ENCODE measurements around the gene TMEM50B. TPM values are rescaled to one million over a fixed set of nuclear protein-coding genes. Genes with fewer than 3 reads are reported as not detected.

The TMEM50B gene
- total RNA-seq, 1 experiment from 2014 or later, result 32.1 TPM

GRCh38 chr21:33441489-33442477 lies 38.0 kb downstream of the TMEM50B start:
- in situ Hi-C loops (cut with HindIII; ENCODE audit: low pct_unique_long_range_greater_than_20kb, low sequenced_read_pairs), result no loop called here
- DNase-seq (ENCODE audit: low read depth, low spot score), result peak; percentile 47

DNA sequence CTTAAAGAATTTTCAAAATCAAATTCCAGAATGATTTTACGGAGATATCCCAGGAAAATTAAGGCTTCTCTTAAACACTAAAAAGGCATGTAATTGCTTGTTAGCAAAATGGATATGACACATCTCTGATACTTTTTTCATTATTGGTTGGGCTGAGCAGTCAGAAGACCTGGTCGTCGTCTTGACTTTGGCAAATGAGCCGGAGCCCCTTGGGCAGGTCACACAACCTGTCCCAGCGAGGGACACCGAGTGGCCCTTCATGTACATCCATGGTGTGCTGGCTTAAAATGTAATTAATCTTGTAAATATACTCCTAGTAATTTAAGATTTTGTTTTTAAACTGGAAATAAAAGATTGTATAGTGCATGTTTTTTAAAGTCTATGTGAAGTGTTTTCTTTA lies 42.6 kb downstream of the TMEM50B start:
- no peak for DNase-seq (ENCODE audit: low read depth, low spot score)
- in situ Hi-C loops (cut with HindIII; ENCODE audit: low pct_unique_long_range_greater_than_20kb, low sequenced_read_pairs), result no loop called here

DNA sequence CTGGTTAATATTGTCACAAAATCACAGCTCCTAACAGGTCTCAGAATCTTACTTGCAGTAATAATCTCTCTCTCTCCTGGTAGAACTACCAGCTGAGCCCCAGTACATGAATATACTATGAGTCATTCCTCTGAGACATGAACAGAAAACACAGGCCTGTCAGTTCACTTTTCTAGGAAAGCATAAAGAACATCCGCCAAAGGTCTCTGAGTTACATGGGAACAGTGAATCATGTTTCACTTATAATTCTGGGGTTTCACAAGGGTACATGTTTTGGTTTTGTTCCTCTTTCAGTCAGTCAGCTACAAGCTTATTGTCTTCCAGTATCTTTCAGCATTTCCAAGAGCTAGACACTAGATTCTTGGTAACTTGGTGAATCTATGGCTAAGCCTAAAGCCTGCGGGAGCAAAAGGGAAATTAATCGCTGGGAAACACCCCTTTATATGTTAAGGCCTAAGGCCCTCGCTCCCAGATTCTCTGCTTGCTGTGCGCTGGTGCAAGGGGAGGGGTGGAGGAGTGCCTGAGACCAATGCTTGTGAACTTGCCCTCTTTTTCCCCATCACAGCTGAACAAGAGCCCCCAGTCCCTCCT lies 44.9 kb downstream of the TMEM50B start:
- in situ Hi-C loops (cut with HindIII; ENCODE audit: low pct_unique_long_range_greater_than_20kb, low sequenced_read_pairs), result no loop called here
- peak; percentile 73 for DNase-seq (ENCODE audit: low read depth, low spot score)

DNA sequence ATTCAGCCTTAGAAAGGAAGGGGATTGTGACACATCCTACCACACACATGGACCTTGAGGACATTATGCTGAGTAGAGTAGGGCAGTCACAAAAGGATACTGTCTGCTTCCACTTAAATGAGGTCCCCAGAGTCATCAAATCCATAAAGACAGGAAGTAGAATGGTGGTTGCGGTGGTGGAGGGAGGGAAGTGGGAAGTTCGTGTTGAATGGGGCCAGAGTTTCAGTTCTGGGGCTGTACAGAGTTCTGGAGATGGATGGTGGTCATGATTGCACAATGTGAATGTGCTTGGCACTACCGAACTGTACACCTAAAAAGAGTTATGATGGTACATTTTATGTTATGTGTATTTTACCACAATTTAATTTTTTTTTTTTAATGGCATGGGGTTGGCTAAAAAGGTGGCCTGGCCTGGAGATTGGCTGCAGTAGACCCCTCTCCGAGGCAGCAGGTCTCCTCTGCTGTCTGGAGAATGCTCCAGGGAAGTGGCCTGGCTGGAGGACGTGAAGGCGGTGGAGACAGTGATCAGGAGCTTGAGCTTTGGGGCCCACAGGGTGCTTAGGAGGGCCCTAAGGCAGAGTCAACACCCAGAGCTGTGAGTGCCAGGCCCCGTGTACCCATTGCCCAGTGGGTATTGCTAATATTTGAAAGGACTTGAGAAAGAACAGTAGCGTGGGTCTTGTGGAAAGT lies 46.2 kb downstream of the TMEM50B start:
- in situ Hi-C loops (cut with HindIII; ENCODE audit: low pct_unique_long_range_greater_than_20kb, low sequenced_read_pairs), result no loop called here
- peak; percentile 87 for DNase-seq (ENCODE audit: low read depth, low spot score)

GRCh38 chr21:33433001-33433400 lies 46.8 kb downstream of the TMEM50B start:
- in situ Hi-C loops (cut with HindIII; ENCODE audit: low pct_unique_long_range_greater_than_20kb, low sequenced_read_pairs), result no loop called here
- no peak for DNase-seq (ENCODE audit: low read depth, low spot score)

- DNase-seq (ENCODE audit: low read depth, low spot score), result no peak
- in situ Hi-C loops (cut with HindIII; ENCODE audit: low pct_unique_long_range_greater_than_20kb, low sequenced_read_pairs), result no loop called here
Observed at GRCh38 chr21:33432496-33432895, 47.3 kb downstream of the TMEM50B start.

DNA sequence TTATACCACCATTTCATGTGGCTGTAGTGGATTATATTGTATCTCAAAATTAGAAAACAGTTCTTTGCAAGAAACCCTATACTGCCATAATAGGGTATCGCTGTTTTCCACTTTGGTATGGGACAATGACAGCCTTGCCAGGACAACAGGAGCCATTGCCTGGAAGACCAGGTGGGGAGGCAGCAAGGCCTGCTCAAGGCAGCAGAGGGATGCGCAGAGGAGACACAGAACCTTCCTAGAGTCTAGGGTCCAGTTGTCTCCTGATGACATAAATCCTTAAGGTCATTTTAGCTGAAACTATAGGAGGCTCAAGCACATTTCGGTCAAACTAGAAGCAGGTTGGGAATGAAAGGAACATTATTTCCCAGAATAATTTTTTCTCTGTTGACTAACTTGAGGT lies 48.9 kb downstream of the TMEM50B start:
- DNase-seq (ENCODE audit: low read depth, low spot score), result no peak
- in situ Hi-C loops (cut with HindIII; ENCODE audit: low pct_unique_long_range_greater_than_20kb, low sequenced_read_pairs), result no loop called here

DNA sequence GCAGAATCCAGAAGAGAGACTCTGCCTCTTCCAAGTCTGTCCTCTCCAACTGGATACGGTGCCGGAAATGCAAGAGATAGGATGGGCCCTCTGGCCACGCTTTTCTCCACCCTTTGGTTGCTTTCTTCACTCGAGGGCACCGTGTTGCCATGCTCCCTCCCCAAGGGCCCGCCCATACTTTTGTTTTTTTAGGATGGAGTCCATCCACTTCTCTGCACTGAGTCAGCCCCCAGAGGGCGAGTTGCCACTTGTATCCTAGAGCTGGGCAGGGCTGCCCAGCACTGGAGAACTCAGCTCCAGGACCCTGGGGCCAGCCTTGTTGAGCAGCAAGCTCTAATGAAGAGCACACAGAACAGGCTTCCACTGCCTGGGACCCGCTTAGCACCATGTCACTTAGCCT lies 51.1 kb downstream of the TMEM50B start:
- in situ Hi-C loops (cut with HindIII; ENCODE audit: low pct_unique_long_range_greater_than_20kb, low sequenced_read_pairs), result no loop called here
- DNase-seq (ENCODE audit: low read depth, low spot score), result no peak

DNA sequence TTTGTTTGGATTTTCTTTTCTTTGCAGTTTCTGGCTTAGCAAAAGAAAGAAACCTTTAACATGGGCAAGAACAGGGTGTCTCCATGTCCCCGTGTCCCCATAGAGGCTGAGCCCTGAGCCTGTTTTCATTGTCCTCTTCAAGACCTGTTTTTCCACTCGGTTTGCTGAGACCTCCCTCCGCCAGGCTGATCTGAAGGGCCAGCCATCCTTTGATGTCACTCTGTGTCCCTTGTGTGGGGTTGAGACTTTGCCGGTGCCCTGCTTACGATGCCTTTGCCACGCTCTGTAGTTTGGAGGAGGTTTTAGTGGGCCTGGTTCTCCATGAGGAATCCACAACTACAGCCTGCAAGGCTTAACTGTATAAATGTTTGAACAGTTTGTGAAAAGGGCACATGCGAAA lies 52.7 kb downstream of the TMEM50B start:
- in situ Hi-C loops (cut with HindIII; ENCODE audit: low pct_unique_long_range_greater_than_20kb, low sequenced_read_pairs), result no loop called here
- DNase-seq (ENCODE audit: low read depth, low spot score), result no peak

DNA sequence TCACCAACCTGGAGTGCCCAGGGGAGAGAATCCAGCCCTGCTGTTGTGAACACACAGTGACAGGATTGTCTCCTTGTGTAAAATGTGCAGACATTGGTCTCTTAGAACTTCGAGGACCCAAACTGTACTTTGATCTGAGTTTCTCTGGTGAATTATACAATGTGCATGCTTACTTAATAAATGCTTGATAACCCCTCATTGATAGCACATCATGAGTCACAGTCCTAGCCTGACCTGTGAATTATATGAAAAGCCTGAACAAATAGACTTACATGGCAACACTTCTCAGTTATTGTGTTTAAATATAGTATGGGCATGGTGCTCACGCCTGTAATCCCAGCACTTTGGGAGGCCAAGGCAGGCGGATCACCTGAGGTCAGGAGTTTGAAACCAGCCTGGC lies 53.9 kb downstream of the TMEM50B start:
- DNase-seq (ENCODE audit: low read depth, low spot score), result no peak
- in situ Hi-C loops (cut with HindIII; ENCODE audit: low pct_unique_long_range_greater_than_20kb, low sequenced_read_pairs), result no loop called here

- in situ Hi-C loops (cut with HindIII; ENCODE audit: low pct_unique_long_range_greater_than_20kb, low sequenced_read_pairs), result no loop called here
Observed at GRCh38 chr21:33424214-33424613, 55.6 kb downstream of the TMEM50B start.

GRCh38 chr21:33421713-33422393 lies 57.9 kb downstream of the TMEM50B start:
- in situ Hi-C loops (cut with HindIII; ENCODE audit: low pct_unique_long_range_greater_than_20kb, low sequenced_read_pairs), result no loop called here
- DNase-seq (ENCODE audit: low read depth, low spot score), result no peak

More at GRCh38 chr21:33424214-33424613, 55.6 kb downstream of the TMEM50B start:
- DNase-seq (ENCODE audit: low read depth, low spot score), result no peak

- no peak for DNase-seq (ENCODE audit: low read depth, low spot score)
- in situ Hi-C loops (cut with HindIII; ENCODE audit: low pct_unique_long_range_greater_than_20kb, low sequenced_read_pairs), result no loop called here
Observed at GRCh38 chr21:33419538-33420123, 60.1 kb downstream of the TMEM50B start.

DNA sequence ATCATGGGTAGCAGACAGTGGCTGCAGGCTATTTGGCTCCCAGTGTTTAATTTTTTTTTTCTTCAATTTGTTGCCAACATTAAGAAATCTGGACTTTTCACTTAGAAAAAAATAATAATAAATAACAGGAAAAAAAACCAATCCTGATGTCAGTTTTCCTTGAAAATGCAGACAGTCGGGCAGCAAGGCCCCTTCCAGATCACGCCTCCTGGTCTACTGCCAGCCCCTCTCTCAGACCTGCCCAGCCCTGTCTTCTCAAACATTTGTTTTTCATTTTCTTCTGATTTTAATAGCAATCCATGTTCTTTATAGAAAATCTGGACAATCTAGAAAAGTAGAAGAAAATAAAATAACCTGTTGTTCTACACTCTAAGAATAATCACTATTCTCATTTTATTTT lies 61.1 kb downstream of the TMEM50B start:
- in situ Hi-C loops (cut with HindIII; ENCODE audit: low pct_unique_long_range_greater_than_20kb, low sequenced_read_pairs), result no loop called here
- no peak for DNase-seq (ENCODE audit: low read depth, low spot score)

- DNase-seq (ENCODE audit: low read depth, low spot score), result peak; percentile 54
- in situ Hi-C loops (cut with HindIII; ENCODE audit: low pct_unique_long_range_greater_than_20kb, low sequenced_read_pairs), result no loop called here
Observed at GRCh38 chr21:33414926-33415325, 64.8 kb downstream of the TMEM50B start.

DNA sequence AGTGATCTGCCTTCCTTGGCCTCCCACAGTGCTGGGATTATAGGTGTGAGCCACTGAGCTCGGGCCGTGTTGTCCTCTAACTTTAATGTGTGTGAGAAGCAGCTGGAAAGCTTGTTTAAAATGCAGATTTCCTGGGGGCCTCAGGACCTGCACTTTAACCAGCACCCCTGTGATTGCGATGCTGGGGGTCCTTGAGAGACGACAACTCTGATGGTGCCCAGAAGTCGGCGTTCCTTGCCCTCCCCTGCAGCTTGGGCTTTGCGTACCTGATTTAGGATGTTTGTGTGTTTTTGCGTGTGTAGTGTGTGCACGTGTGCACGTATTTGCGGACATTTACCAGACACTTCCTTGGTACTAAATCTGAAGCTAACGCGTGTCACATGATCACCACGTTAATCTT lies 65.7 kb downstream of the TMEM50B start:
- no peak for DNase-seq (ENCODE audit: low read depth, low spot score)
- in situ Hi-C loops (cut with HindIII; ENCODE audit: low pct_unique_long_range_greater_than_20kb, low sequenced_read_pairs), result no loop called here

- peak; percentile 65 for DNase-seq (ENCODE audit: low read depth, low spot score)
- in situ Hi-C loops (cut with HindIII; ENCODE audit: low pct_unique_long_range_greater_than_20kb, low sequenced_read_pairs), result no loop called here
Observed at GRCh38 chr21:33412832-33413519, 66.8 kb downstream of the TMEM50B start.

All from SK-MEL-5 (cell line).